OCI-LY7 (cell line): ENCODE measurements around the gene NCOR2.

ENCODE experiments used
- EZH2phosphoT487 ChIP-seq: fragments of 200-600 bp; sonication (generic); IDR thresholded peaks from 2 replicates; pipeline ENCODE4 v1.6.1; 2018; ENCODE audit warnings: low read depth, borderline replicate concordance, mild to moderate bottlenecking, mixed run types, antibody characterized with exemption, low read length, moderate library complexity, mixed read lengths
- TF ChIP-seq, protein P1 (sequence below): fragments of 200-600 bp; sonication (generic); conservative IDR thresholded peaks from 2 replicates; pipeline ENCODE4 v1.5.1; 2014; ENCODE audit warnings: mild to moderate bottlenecking, antibody characterized with exemption, low read length, moderate library complexity, mixed read lengths

DNA sequence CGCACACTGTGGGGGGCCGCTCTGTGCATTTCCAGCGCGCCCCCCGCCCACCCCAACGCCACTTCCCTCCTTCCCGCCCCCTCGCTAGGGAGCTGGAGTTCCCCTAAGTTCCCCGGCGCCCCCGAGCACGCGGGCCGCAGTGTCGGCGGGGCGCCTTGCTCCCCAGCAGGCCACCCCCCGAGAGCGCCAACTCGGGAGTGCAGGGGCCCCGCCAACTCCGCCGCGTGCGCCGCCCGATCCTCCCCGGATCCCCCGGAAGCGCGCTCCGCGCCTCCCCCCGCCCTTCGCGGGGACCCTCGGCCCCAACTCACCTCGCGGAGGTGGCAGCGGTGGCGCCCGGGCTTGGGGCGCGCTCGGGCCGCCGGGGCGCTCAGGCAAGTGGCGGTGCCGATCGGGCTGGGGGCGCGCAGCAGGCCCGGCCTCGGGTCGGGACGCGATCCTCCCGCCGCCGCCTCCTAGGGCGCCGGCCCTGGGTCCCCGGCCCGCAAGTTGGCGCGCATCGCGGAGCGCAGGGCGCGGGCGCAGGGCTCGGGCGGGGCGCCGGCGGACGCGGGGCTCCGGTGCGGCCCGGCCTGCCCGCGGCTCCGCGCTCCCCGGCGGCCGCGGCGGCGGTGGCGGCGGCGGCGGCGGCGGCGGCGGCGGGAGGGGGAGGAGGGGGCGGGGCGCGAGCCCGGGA is at the start of gene NCOR2:
- TF ChIP-seq, protein P1, sequence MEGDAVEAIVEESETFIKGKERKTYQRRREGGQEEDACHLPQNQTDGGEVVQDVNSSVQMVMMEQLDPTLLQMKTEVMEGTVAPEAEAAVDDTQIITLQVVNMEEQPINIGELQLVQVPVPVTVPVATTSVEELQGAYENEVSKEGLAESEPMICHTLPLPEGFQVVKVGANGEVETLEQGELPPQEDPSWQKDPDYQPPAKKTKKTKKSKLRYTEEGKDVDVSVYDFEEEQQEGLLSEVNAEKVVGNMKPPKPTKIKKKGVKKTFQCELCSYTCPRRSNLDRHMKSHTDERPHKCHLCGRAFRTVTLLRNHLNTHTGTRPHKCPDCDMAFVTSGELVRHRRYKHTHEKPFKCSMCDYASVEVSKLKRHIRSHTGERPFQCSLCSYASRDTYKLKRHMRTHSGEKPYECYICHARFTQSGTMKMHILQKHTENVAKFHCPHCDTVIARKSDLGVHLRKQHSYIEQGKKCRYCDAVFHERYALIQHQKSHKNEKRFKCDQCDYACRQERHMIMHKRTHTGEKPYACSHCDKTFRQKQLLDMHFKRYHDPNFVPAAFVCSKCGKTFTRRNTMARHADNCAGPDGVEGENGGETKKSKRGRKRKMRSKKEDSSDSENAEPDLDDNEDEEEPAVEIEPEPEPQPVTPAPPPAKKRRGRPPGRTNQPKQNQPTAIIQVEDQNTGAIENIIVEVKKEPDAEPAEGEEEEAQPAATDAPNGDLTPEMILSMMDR: 0 out of 2 replicates have a peak, but pooled peaks have one; percentile 21
- no peak for TF ChIP-seq EZH2phosphoT487
